Measurements from ENCODE around the gene CLCN2. TPM values are rescaled to one million over a fixed set of nuclear protein-coding genes. Genes with fewer than 3 reads are reported as not detected.

The CLCN2 gene
- total RNA-seq, 4 donors from 2014 or later = 0.77 to 20.8 (median 7.3) TPM

- intact Hi-C loops (cut with DNase I; ENCODE audit: low total_unique reads) = loop anchor here (10.0 kb wide), 2 partner anchors 137 to 167 kb away; no protein-coding TSS in a partner anchor
- H3K27ac ChIP-seq = peak within 1 kb of the TSS; percentile 91 to 95
- TF ChIP-seq CTCF (IDR thresholded peaks at IDR 0.05) (no peak), POLR2A (IDR thresholded peaks at IDR 0.05) (no peak)
- no peak within 1 kb of the TSS for H3K4me3 ChIP-seq
- peak in 1 of 2 donors; percentile 58 for DNase-seq
- no peaks in the 10 kb centered on the region for H3K36me3 ChIP-seq
- H3K27me3 ChIP-seq = no peaks in the 10 kb centered on the region
- H3K9me3 ChIP-seq = no peaks in the 10 kb centered on the region
- peaks cover 0 to 4% of the 10 kb centered on the region in 2 donors for H3K4me1 ChIP-seq
These were observed 16.6 kb upstream of the CLCN2 start, which contains the start of gene THPO for GRCh38 chr3:184377882-184378445. TSS of gene THPO (minus strand) at chr3:184378207. CDS start at chr3:184376259, 1,948 bp downstream.

- Histone ChIP-seq H3K36me3 (no peaks in the 10 kb centered on the region), H3K27ac (peak overlapping the region in 1 of 2 donors; percentile 91), H3K4me3 (no peak overlapping the region), H3K4me1 (peaks cover 0 to 4% of the 10 kb centered on the region in 2 donors), H3K9me3 (no peaks in the 10 kb centered on the region), H3K27me3 (no peaks in the 10 kb centered on the region)
- intact Hi-C loops (cut with DNase I; ENCODE audit: low total_unique reads) = loop anchor here (10.0 kb wide), 2 partner anchors 137 to 167 kb away; no protein-coding TSS in a partner anchor
- DNase-seq = no peak
- TF ChIP-seq CTCF (IDR thresholded peaks at IDR 0.05) (no peak), POLR2A (IDR thresholded peaks at IDR 0.05) (no peak)
These were observed 16.0 kb upstream of the CLCN2 start for GRCh38 chr3:184377374-184377773.

GRCh38 chr3:184375747-184376461, 14.5 kb upstream of the CLCN2 start:
- DNase-seq = no peak
- Histone ChIP-seq H3K27me3 (no peaks in the 10 kb centered on the region), H3K27ac (no peak overlapping the region), H3K9me3 (no peaks in the 10 kb centered on the region), H3K4me1 (peaks cover 0 to 4% of the 10 kb centered on the region in 2 donors), H3K36me3 (no peaks in the 10 kb centered on the region), H3K4me3 (no peak overlapping the region)
- no peak for TF ChIP-seq POLR2A (IDR thresholded peaks at IDR 0.05)
- TF ChIP-seq CTCF (IDR thresholded peaks at IDR 0.05) = no peak
- intact Hi-C loops (cut with DNase I; ENCODE audit: low total_unique reads) = loop anchor here (10.0 kb wide), 2 partner anchors 139 to 169 kb away; no protein-coding TSS in a partner anchor

- DNase-seq = no peak
- TF ChIP-seq CTCF (IDR thresholded peaks at IDR 0.05) (no peak), POLR2A (IDR thresholded peaks at IDR 0.05) (no peak)
- Histone ChIP-seq H3K9me3 (no peaks in the 10 kb centered on the region), H3K36me3 (no peaks in the 10 kb centered on the region), H3K4me1 (no peaks in the 10 kb centered on the region), H3K27ac (no peak overlapping the region), H3K27me3 (no peaks in the 10 kb centered on the region), H3K4me3 (no peak overlapping the region)
- intact Hi-C loops (cut with DNase I; ENCODE audit: low total_unique reads) = loop anchor here (10.0 kb wide), 2 partner anchors 141 to 171 kb away; no protein-coding TSS in a partner anchor
These were observed 12.0 kb upstream of the CLCN2 start for GRCh38 chr3:184373422-184373821.

GRCh38 chr3:184372911-184373310, 11.5 kb upstream of the CLCN2 start:
- TF ChIP-seq CTCF (IDR thresholded peaks at IDR 0.05) = no peak
- TF ChIP-seq POLR2A (IDR thresholded peaks at IDR 0.05) = no peak
- intact Hi-C loops (cut with DNase I; ENCODE audit: low total_unique reads) = loop anchor here (10.0 kb wide), 2 partner anchors 142 to 172 kb away; no protein-coding TSS in a partner anchor
- Histone ChIP-seq H3K4me3 (no peak overlapping the region), H3K27me3 (no peaks in the 10 kb centered on the region), H3K27ac (no peak overlapping the region), H3K36me3 (no peaks in the 10 kb centered on the region), H3K9me3 (no peaks in the 10 kb centered on the region), H3K4me1 (no peaks in the 10 kb centered on the region)
- no peak for DNase-seq
